A549 (cell line): ENCODE results near the gene CYP2E1.

Experiments used
- ELK1 ChIP-seq: fragments of 150-350 bp; IDR thresholded peaks from 2 replicates; pipeline ENCODE4 v1.6.1; 2014; ENCODE audit warnings: low read depth, mild to moderate bottlenecking, low read length
- EP300 ChIP-seq, 2 experiments: fragments of >200 bp; sonication (Bioruptor Twin); formaldehyde crosslinking; IDR thresholded peaks; 2 replicates in 1 of 2; 3 replicates in 1 of 2; pipeline ENCODE4 v1.6.1; 2016 to 2017
- ESRRA ChIP-seq: fragments of 150-350 bp; IDR thresholded peaks from 2 replicates; pipeline ENCODE4 v1.6.1; 2014; ENCODE audit warnings: mild to moderate bottlenecking, low read length, borderline replicate concordance
- FOSB ChIP-seq: fragments of 250-450 bp; sonication (Bioruptor Pico); IDR thresholded peaks from 2 replicates; pipeline ENCODE4 v1.5.0; 2020; ENCODE audit warnings: mild to moderate bottlenecking, moderate library complexity
- MAFK ChIP-seq: fragments of 450-650 bp; IDR thresholded peaks from 2 replicates; pipeline ENCODE4 v1.6.1; 2014; ENCODE audit not compliant: partially characterized antibody
- POLR2A ChIP-seq: IDR thresholded peaks from 2 replicates; pipeline ENCODE4 v1.6.1; 2012; ENCODE audit warnings: mild to moderate bottlenecking, low read length
- POLR2AphosphoS2 ChIP-seq: conservative IDR thresholded peaks from 2 replicates; pipeline ENCODE4 v1.6.1; 2012; ENCODE audit warnings: low read length, improper control_type of control experiment, inconsistent platforms
- RAD21 ChIP-seq, 2 experiments: fragments of >200 bp in 1 of 2; sonication (Bioruptor Twin) in 1 of 2; formaldehyde crosslinking in 1 of 2; IDR thresholded peaks in 1 of 2; conservative IDR thresholded peaks in 1 of 2; 2 replicates in 1 of 2; 3 replicates in 1 of 2; pipeline ENCODE4 v1.6.1; 2012 to 2018; ENCODE audit warnings: inconsistent platforms in 1 of 2
- REST ChIP-seq: fragments of 200-600 bp; sonication (generic); IDR thresholded peaks from 2 replicates; pipeline ENCODE4 v1.6.1; 2016; ENCODE audit warnings: antibody characterized with exemption, mild to moderate bottlenecking, moderate library complexity
- SMC3 ChIP-seq: fragments of >200 bp; sonication (Bioruptor Twin); formaldehyde crosslinking; IDR thresholded peaks from 3 replicates; pipeline ENCODE4 v1.6.1; 2018; ENCODE audit warnings: inconsistent platforms
- USF2 ChIP-seq: fragments of 450-650 bp; IDR thresholded peaks from 2 replicates; pipeline ENCODE4 v1.6.1; 2014; ENCODE audit warnings: antibody characterized with exemption
- ZFP36 ChIP-seq: fragments of 450-650 bp; IDR thresholded peaks from 2 replicates; pipeline ENCODE4 v1.6.1; 2014; ENCODE audit warnings: borderline replicate concordance; ENCODE audit not compliant: partially characterized antibody
- TF ChIP-seq, protein P1 (sequence below): fragments of >200 bp; sonication (Bioruptor Twin); formaldehyde crosslinking; IDR thresholded peaks from 3 replicates; pipeline ENCODE4 v1.5.1; 2016
- TF ChIP-seq, protein P2 (sequence below): IDR thresholded peaks from 2 replicates; pipeline ENCODE4 v1.6.1; 2012

GRCh38 chr10:133565441-133566294 is 38.5 kb downstream of the CYP2E1 start, which contains the start of gene SYCE1:
- TF ChIP-seq POLR2A (no peak), FOSB (CRISPR knock-in tag) (no peak), POLR2AphosphoS2 (no peak), REST (no peak), RAD21 (conservative IDR thresholded peaks at IDR 0.05 in 1 of 2, IDR thresholded peaks at IDR 0.05 in 1 of 2) (no peak), ZFP36 (no peak), MAFK (no peak), ESRRA (no peak), SMC3 (no peak), USF2 (no peak), ELK1 (no peak), EP300 (IDR thresholded peaks at IDR 0.05) (no peak)
- TF ChIP-seq, protein P1, sequence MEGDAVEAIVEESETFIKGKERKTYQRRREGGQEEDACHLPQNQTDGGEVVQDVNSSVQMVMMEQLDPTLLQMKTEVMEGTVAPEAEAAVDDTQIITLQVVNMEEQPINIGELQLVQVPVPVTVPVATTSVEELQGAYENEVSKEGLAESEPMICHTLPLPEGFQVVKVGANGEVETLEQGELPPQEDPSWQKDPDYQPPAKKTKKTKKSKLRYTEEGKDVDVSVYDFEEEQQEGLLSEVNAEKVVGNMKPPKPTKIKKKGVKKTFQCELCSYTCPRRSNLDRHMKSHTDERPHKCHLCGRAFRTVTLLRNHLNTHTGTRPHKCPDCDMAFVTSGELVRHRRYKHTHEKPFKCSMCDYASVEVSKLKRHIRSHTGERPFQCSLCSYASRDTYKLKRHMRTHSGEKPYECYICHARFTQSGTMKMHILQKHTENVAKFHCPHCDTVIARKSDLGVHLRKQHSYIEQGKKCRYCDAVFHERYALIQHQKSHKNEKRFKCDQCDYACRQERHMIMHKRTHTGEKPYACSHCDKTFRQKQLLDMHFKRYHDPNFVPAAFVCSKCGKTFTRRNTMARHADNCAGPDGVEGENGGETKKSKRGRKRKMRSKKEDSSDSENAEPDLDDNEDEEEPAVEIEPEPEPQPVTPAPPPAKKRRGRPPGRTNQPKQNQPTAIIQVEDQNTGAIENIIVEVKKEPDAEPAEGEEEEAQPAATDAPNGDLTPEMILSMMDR, result no peak
- TF ChIP-seq, protein P2, sequence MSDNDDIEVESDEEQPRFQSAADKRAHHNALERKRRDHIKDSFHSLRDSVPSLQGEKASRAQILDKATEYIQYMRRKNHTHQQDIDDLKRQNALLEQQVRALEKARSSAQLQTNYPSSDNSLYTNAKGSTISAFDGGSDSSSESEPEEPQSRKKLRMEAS, result no peak
